HG02970 (cell line): Measurements from ENCODE around the gene GATA1.
"Not testable (repeated sequence)": the region's sequence is repeated elsewhere in the genome, so short reads cannot be mapped to it uniquely, and the experiment has no call there.

ENCODE experiments used
- ATAC-seq: cut with Tn5 transposase; IDR thresholded peaks from one replicate; pipeline ENCODE4 v1.9.1; 2021; ENCODE audit warnings: mild to moderate bottlenecking, moderate library complexity, moderate number of reproducible peaks; ENCODE audit not compliant: unreplicated experiment, low FRiP score

GATA1 gene

DNA sequence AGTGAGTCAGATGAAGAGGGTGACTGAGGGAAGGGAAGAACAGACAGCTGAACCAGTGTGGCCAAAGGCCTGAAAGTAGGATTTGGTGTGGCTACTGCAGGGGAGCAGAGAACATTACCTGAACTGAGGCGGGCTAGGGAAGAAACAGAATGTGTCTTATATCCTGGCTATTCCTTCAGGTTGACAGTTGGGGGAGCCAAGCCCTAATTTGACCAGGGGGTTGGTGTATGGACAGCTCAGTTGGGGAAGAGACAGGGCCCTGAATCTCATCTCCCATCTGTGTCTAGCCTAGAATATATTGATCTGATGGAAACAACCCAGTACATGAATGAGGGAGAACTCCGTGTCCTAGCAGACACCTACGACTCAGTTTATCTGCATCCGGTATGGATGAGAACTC lies 19.7 kb downstream of the GATA1 start:
- no peak for ATAC-seq

GRCh38 chrX:48813644-48814043 lies 27.3 kb downstream of the GATA1 start:
- ATAC-seq = no peak

DNA sequence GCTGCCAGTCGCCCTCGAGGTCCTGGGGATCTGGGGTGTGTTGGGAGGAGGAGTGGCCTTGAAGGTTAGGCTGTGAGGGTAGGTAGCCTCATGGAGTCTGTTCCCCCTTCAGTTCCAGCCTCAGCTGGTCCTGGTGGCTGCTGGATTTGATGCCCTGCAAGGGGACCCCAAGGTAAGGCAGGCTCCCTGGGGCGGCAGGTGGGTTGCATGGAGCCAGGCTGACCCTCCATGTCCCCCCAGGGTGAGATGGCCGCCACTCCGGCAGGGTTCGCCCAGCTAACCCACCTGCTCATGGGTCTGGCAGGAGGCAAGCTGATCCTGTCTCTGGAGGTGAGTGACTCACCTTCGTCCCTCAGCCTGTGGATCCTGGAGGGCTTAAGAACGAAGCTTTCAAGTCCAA lies 28.3 kb downstream of the GATA1 start:
- ATAC-seq = no peak

DNA sequence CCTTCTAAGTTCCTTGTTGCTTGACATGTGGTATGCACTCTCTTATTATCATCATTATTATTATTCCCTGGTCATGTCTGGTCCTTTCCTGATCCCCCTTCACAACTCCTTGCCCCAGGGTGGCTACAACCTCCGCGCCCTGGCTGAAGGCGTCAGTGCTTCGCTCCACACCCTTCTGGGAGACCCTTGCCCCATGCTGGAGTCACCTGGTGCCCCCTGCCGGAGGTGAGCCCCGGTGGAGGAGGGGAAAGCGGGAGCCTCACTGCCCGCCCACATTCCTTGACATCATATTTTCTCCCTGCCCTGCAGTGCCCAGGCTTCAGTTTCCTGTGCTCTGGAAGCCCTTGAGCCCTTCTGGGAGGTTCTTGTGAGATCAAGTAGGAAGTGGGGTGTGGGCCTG lies 28.9 kb downstream of the GATA1 start:
- ATAC-seq = no peak

- no peak for ATAC-seq
Observed at GRCh38 chrX:48816014-48816810, 29.8 kb downstream of the GATA1 start.

GRCh38 chrX:48818098-48818497 lies 31.7 kb downstream of the GATA1 start:
- no peak for ATAC-seq

GRCh38 chrX:48818866-48819265 lies 32.5 kb downstream of the GATA1 start:
- ATAC-seq = no peak

GRCh38 chrX:48819394-48819793 lies 33.0 kb downstream of the GATA1 start:
- not testable (repeated sequence) for ATAC-seq

DNA sequence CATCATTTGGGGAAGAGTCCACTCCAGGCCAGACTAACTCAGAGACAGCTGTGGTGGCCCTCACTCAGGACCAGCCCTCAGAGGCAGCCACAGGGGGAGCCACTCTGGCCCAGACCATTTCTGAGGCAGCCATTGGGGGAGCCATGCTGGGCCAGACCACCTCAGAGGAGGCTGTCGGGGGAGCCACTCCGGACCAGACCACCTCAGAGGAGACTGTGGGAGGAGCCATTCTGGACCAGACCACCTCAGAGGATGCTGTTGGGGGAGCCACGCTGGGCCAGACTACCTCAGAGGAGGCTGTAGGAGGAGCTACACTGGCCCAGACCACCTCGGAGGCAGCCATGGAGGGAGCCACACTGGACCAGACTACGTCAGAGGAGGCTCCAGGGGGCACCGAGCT lies 36.7 kb downstream of the GATA1 start:
- ATAC-seq = no peak

GRCh38 chrX:48824066-48824465 lies 37.7 kb downstream of the GATA1 start:
- no peak for ATAC-seq

DNA sequence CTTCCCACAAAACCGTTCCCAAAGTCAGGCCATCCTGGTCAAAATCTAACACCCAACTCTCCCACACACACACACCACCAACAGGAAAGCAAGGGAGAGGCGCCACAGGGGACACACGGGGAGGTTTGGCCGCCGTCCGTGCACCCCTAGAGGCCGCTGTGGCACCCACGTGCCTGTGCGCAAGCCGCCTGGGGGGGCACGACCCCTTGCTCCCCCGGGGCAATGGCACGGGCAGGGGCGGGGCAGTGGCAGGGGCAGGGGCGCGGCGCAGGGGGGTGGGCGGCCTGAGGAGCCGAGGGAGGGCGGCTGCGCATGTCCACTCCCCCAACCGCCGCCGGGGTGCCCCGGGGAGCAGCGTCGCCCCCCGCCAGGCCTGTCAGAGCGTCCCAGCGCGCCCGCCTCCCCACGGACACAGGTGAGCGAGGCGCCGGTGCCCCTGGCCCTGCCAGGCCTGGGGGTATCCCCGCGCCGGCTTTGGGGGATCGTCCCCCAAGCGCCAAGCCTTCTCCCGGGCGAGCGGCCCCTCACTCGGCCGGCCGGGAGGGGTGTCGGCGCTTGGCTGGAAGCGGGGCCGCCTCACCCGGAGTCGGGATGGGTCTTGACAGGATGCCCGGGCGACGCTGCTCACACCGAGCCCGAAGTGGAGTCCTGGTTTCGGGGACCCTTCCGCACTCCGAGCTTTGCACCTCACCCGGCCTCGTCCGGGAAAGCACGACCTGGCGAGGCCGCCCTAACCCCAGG lies 39.9 kb downstream of the GATA1 start, which contains the start of gene ERAS:
Gene ERAS, plus strand, starts transcription at position 379 of the 741 bp plus-strand sequence. CDS start 2,611 bp downstream, outside the sequence.
- ATAC-seq = no peak

- no peak for ATAC-seq
Observed at GRCh38 chrX:48826876-48827653, 40.7 kb downstream of the GATA1 start.

DNA sequence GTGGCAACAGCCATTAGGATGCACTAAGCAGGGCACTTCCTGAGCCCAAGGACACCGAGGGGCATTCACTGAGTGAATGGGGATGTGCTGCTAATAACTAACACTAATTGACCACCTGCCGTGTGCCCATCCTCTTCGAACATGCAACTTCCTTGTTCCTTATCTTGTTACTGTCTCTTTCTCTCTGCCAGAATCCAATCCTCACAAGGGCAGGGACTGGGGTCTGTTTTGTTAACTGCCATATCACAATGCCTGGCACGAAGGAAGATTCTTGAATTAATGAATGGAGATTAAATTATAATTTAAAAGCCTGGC lies 41.2 kb downstream of the GATA1 start:
- ATAC-seq = no peak

- ATAC-seq = no peak
Observed at GRCh38 chrX:48829016-48829735, 42.8 kb downstream of the GATA1 start.

- no peak for ATAC-seq
Observed at GRCh38 chrX:48831136-48831908, 44.9 kb downstream of the GATA1 start.

DNA sequence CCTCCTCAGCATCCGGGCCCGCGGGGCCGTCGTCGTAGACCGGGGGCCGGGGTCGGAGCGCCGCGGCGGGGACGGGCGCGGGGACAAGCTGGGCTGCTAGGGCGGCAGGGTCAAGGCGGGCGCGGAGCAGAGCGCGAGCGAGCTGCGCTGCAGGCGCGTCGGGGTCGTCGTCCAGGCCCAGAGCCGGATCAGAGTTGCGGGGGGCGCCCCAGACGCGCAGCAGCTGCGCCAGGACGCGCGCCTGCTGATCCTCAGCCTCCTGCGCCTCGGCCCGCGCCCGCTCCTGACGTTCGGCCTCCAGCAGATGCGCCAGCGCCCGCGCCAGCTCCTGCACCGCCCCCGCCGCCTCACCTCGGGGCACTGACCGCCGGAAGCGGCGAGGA lies 45.5 kb downstream of the GATA1 start:
- ATAC-seq = no peak

DNA sequence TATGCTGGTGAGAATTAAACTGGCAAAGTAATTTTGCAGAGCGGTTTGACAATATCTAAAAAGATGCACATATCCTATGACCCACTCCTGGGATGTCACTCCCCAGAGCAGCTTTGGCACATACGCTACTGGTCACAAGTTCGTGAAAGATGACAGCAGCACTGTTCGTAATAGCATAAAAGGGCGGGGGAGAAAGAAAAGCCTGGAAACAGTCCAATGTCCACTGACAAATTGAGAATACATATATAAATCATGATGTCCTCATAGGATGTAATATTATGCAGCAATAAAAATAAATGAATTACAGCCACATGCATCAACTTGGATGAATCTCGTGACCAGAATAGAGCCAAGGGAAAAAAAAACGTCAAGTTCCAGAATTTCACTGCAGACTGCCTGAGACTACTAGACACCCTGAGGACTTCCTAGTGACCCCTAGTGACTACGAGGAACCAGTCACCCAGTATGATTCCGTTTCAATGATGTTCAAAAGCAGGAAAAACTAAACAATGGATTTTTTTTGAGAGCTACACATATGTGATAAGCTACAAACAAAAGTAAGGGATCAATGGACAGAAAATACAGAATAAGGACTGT lies 47.2 kb downstream of the GATA1 start:
- ATAC-seq = no peak

- ATAC-seq = no peak
Observed at GRCh38 chrX:48834383-48834709, 48.0 kb downstream of the GATA1 start.

DNA sequence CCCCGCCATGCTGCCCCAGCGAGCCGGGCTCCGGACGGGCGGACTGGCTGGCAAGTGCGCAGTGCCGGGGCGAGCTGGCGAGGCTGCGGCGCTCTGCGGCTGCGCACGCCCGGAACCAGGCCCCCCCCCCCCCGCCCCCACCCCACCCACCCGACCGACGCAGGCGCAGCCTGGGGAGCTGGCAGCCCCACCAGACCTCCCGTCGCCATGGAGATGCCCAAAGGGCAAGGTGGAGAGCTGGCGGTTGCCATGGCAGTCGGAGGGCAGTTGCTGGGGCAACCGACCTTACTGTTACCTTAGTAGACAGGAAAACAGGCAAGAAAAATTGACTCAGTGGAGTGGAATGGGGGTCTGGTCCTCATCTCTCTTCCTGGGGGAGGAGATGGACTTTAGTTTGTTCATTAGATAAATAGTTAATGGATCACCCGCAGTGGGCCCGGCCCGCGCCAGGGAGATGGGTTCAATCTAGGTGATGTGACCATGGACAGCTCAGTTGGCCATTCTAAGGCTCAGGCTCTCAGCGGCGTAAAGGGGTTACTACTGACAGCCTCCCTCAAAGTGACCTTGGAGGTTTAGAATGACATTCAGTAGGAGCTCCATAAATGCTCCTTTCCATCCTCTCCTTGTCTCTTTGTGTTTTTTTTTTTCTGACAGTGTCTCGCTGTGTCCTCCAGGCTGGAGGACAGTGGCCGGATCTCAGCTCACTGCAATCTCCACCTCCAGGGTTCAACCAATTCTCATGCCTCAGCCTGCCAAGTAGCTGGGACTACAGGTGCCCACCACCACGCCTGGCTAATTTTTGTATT lies 49.3 kb downstream of the GATA1 start, which contains the start of gene PCSK1N:
Gene PCSK1N, minus strand, starts transcription at position 87 of the 806 bp plus-strand sequence. Its CDS starts 78 bp downstream, at position 9.
- ATAC-seq = no peak
